Colonic mucosa (tissue), 4 donors: ENCODE results near the gene HOXC5. TPM values are rescaled to one million over a fixed set of nuclear protein-coding genes. Genes with fewer than 3 reads are reported as not detected.

Experiments
- DNase-seq: peaks from one replicate; pipeline ENCODE4 v3.0.0-alpha.2; 2020
- H3K27ac ChIP-seq: fragments of 200-600 bp; one replicate; pipeline ENCODE4 v1.8.0; 2021
- H3K27me3 ChIP-seq: fragments of 200-600 bp; one replicate; pipeline ENCODE4 v1.8.0; 2021
- H3K36me3 ChIP-seq: fragments of 200-600 bp; one replicate; pipeline ENCODE4 v1.8.0; 2021
- H3K4me1 ChIP-seq: fragments of 200-600 bp; one replicate; pipeline ENCODE4 v1.8.0; 2021; ENCODE audit warnings: mild to moderate bottlenecking
- H3K4me3 ChIP-seq: fragments of 200-600 bp; one replicate; pipeline ENCODE4 v1.8.0; 2021
- H3K9ac ChIP-seq, 2 donors: one replicate each; pipeline ENCODE4 v1.7.0; 2013; ENCODE audit warnings: control low read depth in 2 of 2, low read depth in 2 of 2, low read length in 2 of 2
- H3K9me3 ChIP-seq: fragments of 200-600 bp; one replicate; pipeline ENCODE4 v1.8.0; 2021
- intact Hi-C: fragments of 100-400 bp; cut with DNase I; formaldehyde crosslinking; loops from one replicate; pipeline ENCODE4 v1.14.1; 2022
- total RNA-seq, 2 donors: library from RNA; stranded (reverse); fragmentation: NEBNext Ultra II Directional in 1 of 2; extraction: Animal tissue kit (Norgen Biotek cat#: 25700) in 1 of 2; gene quantifications; one replicate each; pipeline ENCODE4 v1.2.1, GENCODE V29; 2021
- TF ChIP-seq, protein P1 (sequence below): fragments of 200-600 bp; IDR thresholded peaks from one replicate; pipeline ENCODE4 v1.8.0; 2022; ENCODE audit warnings: antibody characterized with exemption, mild to moderate bottlenecking
- donor health status: healthy.
- donor health status: DM: no; HTN: no; CAD: no.
- donor health status: DM: no; HTN: no; CAD: no.

Gene HOXC5
- total RNA-seq, 2 donors from 2014 or later, result not detected

DNA sequence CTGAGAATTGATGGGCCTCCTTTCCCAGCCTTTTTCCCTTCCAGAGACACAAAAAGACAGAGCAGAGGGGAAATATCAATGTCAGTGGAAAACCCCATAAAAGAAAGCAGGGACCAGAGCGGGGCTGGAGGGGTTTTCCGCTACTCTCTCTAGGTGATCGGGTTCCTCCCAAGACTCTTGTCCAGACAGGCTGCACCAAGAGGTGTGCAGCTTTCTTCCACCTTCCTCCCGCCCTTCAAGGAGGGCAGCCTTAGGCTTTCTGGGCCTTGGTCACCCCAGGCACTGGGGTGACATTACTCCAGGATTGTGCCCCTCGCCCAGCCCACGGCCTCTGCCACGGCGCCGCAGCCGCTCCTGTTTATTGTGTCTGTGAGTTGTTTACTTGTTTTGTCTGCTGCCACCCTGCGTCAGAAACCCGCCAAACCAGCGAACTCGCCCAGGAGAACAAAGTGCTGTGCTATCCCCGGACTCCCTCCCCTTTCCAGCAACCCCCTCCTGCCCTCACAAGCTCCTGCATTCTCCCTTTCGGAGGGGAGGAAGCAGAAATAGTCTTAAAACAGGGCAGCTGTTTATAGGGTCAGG is 11.3 kb upstream of the HOXC5 start:
- H3K4me3 ChIP-seq, result no peak overlapping the region

GRCh38 chr12:54022960-54023884 is 9.6 kb upstream of the HOXC5 start:
- Histone ChIP-seq H3K36me3 (no peaks in the 10 kb centered on the region), H3K9ac (no peak overlapping the region), H3K27ac (no peak overlapping the region), H3K4me1 (peaks cover 3% of the 10 kb centered on the region), H3K9me3 (no peaks in the 10 kb centered on the region), H3K4me3 (no peak overlapping the region), H3K27me3 (peaks cover 94% of the 10 kb centered on the region)
- DNase-seq, result no peak
- TF ChIP-seq, protein P1, sequence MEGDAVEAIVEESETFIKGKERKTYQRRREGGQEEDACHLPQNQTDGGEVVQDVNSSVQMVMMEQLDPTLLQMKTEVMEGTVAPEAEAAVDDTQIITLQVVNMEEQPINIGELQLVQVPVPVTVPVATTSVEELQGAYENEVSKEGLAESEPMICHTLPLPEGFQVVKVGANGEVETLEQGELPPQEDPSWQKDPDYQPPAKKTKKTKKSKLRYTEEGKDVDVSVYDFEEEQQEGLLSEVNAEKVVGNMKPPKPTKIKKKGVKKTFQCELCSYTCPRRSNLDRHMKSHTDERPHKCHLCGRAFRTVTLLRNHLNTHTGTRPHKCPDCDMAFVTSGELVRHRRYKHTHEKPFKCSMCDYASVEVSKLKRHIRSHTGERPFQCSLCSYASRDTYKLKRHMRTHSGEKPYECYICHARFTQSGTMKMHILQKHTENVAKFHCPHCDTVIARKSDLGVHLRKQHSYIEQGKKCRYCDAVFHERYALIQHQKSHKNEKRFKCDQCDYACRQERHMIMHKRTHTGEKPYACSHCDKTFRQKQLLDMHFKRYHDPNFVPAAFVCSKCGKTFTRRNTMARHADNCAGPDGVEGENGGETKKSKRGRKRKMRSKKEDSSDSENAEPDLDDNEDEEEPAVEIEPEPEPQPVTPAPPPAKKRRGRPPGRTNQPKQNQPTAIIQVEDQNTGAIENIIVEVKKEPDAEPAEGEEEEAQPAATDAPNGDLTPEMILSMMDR, result no peak
- intact Hi-C loops, result no loop called here

More for the DNA sequence above, 11.3 kb upstream of the HOXC5 start:
- Histone ChIP-seq H3K9ac (no peak overlapping the region), H3K9me3 (no peaks in the 10 kb centered on the region), H3K27ac (no peak overlapping the region), H3K4me1 (peaks cover 6% of the 10 kb centered on the region), H3K27me3 (peaks cover 94% of the 10 kb centered on the region), H3K36me3 (no peaks in the 10 kb centered on the region)
- TF ChIP-seq, protein P1, result no peak
- intact Hi-C loops, result no loop called here
- no peak for DNase-seq

DNA sequence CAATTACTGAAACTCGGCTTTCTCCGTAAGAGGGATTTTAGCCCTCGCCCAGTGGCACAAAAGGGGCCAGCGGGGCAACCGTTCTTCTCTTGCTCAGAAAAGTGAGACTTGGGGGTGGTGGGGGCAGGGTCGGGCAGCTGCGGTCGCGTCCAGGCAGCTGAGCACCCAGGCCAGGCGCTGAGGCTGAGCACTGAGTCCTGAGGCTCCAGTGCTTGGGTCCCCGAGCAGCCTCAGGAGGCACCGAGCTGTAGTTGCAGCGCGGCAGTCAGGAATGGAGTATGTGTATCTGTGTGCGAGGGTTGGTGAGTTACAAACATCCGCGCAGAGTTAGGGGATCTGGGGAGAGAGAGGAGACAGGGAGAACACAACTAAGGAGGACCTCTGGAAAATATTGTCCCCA is 8.7 kb upstream of the HOXC5 start:
- intact Hi-C loops, result no loop called here
- TF ChIP-seq, protein P1, result no peak
- H3K27me3 ChIP-seq, result peaks cover 94% of the 10 kb centered on the region
- no peaks in the 10 kb centered on the region for H3K9me3 ChIP-seq
- DNase-seq, result no peak
- no peaks in the 10 kb centered on the region for H3K4me1 ChIP-seq
- no peaks in the 10 kb centered on the region for H3K36me3 ChIP-seq
- no peak overlapping the region for H3K9ac ChIP-seq
- no peak overlapping the region for H3K4me3 ChIP-seq
- H3K27ac ChIP-seq, result no peak overlapping the region

GRCh38 chr12:54024581-54025305 is 8.1 kb upstream of the HOXC5 start:
- Histone ChIP-seq H3K36me3 (no peaks in the 10 kb centered on the region), H3K4me1 (no peaks in the 10 kb centered on the region), H3K9ac (no peak overlapping the region), H3K27me3 (peaks cover 92% of the 10 kb centered on the region), H3K27ac (no peak overlapping the region), H3K4me3 (no peak overlapping the region), H3K9me3 (no peaks in the 10 kb centered on the region)
- intact Hi-C loops, result loop anchor here (5.0 kb wide), 1 partner anchor 178 kb away; no protein-coding TSS in a partner anchor
- TF ChIP-seq, protein P1, result no peak
- DNase-seq, result no peak
